Duodenal mucosa (tissue), 2 donors: ENCODE results near the gene RALY.

Experiments used
- H3K27ac ChIP-seq: one replicate; pipeline ENCODE4 v1.7.0; 2013; ENCODE audit warnings: low read depth, low read length
- H3K27me3 ChIP-seq, 2 donors: one replicate each; pipeline ENCODE4 v1.7.0; 2013; ENCODE audit warnings: low read length in 2 of 2, control low read depth in 1 of 2; ENCODE audit not compliant: insufficient read depth in 2 of 2, control insufficient read depth in 1 of 2
- H3K36me3 ChIP-seq, 2 donors: one replicate each; pipeline ENCODE4 v1.7.0; 2013; ENCODE audit warnings: low read length in 2 of 2, control low read depth in 1 of 2; ENCODE audit not compliant: insufficient read depth in 2 of 2, control insufficient read depth in 1 of 2
- H3K4me1 ChIP-seq, 2 donors: one replicate each; pipeline ENCODE4 v1.7.0; 2013; ENCODE audit warnings: low read length in 2 of 2, control low read depth in 1 of 2; ENCODE audit not compliant: insufficient read depth in 2 of 2, control insufficient read depth in 1 of 2
- H3K4me3 ChIP-seq, 2 donors: one replicate each; pipeline ENCODE4 v1.7.0; 2013; ENCODE audit warnings: low read length in 2 of 2, low read depth in 1 of 2
- H3K9ac ChIP-seq, 2 donors: one replicate each; pipeline ENCODE4 v1.7.0; 2013; ENCODE audit warnings: low read length in 2 of 2, low read depth in 1 of 2
- H3K9me3 ChIP-seq, 2 donors: one replicate each; pipeline ENCODE4 v1.7.0; 2013; ENCODE audit warnings: low read length in 2 of 2, control low read depth in 1 of 2; ENCODE audit not compliant: control insufficient read depth in 1 of 2

Gene RALY

DNA sequence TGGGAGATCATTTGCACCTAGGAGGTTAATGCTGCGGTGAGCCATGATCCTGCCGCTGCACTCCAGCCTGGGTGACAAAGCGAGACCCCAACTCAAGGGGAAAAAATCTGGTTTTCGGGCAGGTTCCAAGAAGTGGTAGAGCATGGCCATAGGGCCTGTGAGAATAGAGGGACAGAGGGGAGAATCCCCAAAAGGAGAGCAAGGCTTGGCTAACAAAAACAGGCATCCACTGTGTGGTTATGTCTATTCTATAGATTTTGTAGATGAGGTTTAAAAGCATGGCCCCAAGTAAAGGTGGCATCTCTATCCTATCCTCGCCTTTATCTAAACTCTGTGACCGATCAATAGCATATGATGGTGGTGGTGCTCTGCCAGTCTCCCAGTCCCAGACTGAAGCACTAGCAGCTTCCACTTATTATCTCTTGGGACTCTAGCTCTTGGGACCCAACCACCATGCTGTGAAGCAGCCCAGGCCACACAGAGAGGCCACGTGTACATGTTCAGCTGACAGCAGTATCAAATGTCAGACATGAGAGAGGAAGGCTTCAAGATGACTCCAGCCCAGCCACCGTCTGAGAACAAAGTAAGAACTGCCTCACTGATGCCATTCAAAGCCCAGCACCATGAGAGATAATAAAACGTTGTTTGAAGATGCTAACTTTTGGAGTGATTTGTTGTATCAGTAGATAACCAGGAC, 90.7 kb downstream of the RALY start:
- no peak overlapping the region for H3K4me3 ChIP-seq
- H3K4me1 ChIP-seq: peaks cover 8 to 14% of the 10 kb centered on the region in 2 donors
- H3K9ac ChIP-seq: no peak overlapping the region
- no peaks in the 10 kb centered on the region for H3K27me3 ChIP-seq
- peaks cover 39 to 77% of the 10 kb centered on the region in 2 donors for H3K36me3 ChIP-seq
- no peak overlapping the region for H3K27ac ChIP-seq
- H3K9me3 ChIP-seq: no peaks in the 10 kb centered on the region

DNA sequence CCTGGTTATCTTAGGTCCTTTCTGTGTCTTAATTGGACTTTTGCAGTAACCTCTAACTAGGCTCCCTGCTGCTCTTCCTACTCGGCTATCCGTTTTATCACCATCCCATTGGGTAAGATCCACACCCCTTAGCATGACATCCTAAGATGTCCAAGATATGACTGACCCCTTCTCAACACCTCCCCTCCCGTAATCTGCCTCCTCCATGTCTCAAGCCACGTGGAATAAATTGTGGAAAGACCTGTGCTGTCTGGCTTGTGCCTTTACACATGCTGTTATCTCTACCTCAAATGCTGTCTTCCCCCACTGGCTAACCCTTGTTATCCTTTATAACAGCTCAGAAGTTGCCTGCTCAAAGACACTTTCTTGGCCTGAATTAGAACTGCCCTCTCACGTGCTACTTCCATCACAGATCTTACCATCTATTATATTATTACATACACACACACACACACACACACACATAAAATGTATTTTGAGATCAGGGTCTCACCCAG, 91.9 kb downstream of the RALY start:
- H3K9ac ChIP-seq: no peak overlapping the region
- no peaks in the 10 kb centered on the region for H3K27me3 ChIP-seq
- H3K36me3 ChIP-seq: peaks cover 36 to 75% of the 10 kb centered on the region in 2 donors
- no peak overlapping the region for H3K4me3 ChIP-seq
- no peak overlapping the region for H3K27ac ChIP-seq
- H3K9me3 ChIP-seq: no peaks in the 10 kb centered on the region
- peaks cover 8 to 14% of the 10 kb centered on the region in 2 donors for H3K4me1 ChIP-seq

DNA sequence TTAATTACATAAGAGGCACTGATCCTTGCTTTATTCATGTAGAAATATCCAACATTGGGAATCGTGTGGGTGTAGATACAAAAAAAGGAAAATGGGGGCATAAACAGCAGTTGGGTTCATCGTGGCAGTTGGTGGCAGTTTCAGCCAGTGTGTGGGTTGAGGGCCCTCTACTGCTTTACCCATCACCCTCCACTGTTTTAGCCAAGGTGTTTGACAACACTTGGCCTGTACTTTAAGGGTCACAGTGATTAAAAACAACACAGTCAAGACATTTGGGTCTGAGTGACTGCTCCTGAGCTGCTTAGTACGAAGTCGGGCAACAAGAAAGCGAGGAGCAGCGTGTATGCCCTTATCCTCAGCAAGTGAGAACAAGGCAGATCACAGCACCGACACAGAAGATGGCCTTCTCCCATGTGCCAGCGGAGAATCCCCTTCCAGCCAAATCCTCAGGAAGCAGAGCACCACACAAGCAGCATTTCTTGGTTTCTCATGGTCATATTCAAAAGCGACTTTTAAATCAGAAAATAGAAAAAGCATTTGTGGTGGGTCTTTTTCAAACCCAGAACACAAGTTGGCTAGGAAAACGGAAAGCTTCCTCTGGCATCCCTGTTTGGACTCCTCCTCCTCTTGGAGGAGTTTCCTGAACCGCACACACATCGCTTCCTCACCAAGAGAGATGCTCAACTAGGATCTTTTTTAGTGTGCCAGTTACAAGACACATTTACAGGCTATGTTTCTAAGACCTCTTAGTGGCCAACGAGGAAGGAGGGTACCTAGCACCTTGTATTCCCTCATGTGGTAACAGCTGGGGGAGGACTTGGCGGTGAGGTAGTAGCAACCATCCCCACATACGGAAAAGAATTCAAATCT, 94.8 kb downstream of the RALY start:
- Histone ChIP-seq H3K36me3 (peaks cover 33 to 77% of the 10 kb centered on the region in 2 donors), H3K27me3 (no peaks in the 10 kb centered on the region), H3K4me1 (peaks cover 0 to 3% of the 10 kb centered on the region in 2 donors), H3K9ac (no peak overlapping the region), H3K4me3 (no peak overlapping the region), H3K9me3 (no peaks in the 10 kb centered on the region), H3K27ac (no peak overlapping the region)

DNA sequence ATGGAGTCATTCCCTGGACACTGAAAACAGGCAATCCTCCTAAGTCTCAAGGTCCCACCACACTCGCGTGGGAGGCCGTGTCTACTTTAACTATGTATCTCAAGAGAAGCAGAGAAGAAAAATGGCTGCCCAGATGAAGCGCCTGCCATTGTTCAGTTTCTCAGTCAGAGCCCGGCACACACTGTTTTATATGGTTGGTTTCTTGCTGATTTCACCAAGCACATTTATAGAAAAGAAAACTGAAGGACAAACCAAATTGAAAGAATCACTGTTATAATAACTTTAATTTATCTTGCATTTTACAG, 95.4 kb downstream of the RALY start:
- Histone ChIP-seq H3K27me3 (no peaks in the 10 kb centered on the region), H3K4me1 (no peaks in the 10 kb centered on the region), H3K9ac (no peak overlapping the region), H3K36me3 (peaks cover 37 to 79% of the 10 kb centered on the region in 2 donors), H3K27ac (no peak overlapping the region), H3K4me3 (no peak overlapping the region), H3K9me3 (no peaks in the 10 kb centered on the region)

DNA sequence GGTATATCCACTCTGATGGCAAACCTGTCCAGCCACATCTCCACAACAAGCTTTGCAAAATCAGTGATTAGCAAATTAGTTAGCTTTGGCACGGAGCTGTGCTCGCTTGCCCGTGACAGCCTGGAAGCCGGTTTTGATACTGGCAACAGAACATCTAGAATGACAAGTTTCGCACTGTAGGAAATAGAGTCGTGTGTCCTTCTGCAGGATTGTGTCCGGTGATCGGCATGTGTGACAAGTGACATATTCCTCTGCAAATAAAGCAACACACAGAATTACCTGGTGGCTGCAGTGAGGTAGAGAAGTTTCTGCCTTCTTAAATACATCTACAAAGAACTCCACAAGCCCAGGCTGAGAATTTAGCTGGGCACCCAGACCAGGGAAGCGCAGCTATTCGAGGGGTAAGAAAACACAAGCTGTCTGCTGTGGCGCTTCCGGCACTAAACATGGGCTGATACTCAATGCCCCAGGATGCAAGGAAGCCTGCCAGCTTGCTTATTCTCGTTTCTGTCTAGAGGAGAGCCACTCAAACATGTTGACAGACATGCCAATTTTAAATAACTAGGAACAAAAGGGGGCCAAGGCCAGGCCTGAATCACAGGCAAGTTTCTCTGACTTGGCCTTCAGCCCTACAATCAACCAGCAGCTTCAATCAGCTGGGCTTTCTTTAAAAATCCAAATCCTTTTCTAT, 96.1 kb downstream of the RALY start:
- Histone ChIP-seq H3K4me1 (no peaks in the 10 kb centered on the region), H3K27me3 (no peaks in the 10 kb centered on the region), H3K9ac (no peak overlapping the region), H3K27ac (no peak overlapping the region), H3K4me3 (no peak overlapping the region), H3K9me3 (no peaks in the 10 kb centered on the region), H3K36me3 (peaks cover 38 to 84% of the 10 kb centered on the region in 2 donors)

DNA sequence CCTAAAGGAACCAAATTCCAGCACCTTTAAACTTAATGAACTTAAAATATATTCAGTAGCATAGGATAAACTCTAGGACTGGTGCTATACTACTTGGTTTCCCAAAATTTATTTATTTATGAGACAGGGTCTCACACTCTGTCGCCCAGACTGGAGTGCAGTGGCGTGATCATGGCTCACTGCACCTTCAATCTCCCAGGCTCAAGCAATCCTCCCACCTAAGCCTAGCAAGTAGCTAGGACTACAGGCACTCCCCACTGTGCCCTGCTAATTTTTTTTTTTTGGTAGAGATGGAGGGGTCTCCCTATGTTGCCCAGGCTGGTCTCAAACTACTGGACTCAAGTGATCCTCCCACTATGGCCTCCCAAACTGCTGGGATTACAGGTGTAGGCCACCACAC, 96.9 kb downstream of the RALY start:
- peaks cover 38 to 85% of the 10 kb centered on the region in 2 donors for H3K36me3 ChIP-seq
- no peak overlapping the region for H3K4me3 ChIP-seq
- no peaks in the 10 kb centered on the region for H3K4me1 ChIP-seq
- no peaks in the 10 kb centered on the region for H3K27me3 ChIP-seq
- H3K27ac ChIP-seq: no peak overlapping the region
- H3K9ac ChIP-seq: no peak overlapping the region
- H3K9me3 ChIP-seq: no peaks in the 10 kb centered on the region

DNA sequence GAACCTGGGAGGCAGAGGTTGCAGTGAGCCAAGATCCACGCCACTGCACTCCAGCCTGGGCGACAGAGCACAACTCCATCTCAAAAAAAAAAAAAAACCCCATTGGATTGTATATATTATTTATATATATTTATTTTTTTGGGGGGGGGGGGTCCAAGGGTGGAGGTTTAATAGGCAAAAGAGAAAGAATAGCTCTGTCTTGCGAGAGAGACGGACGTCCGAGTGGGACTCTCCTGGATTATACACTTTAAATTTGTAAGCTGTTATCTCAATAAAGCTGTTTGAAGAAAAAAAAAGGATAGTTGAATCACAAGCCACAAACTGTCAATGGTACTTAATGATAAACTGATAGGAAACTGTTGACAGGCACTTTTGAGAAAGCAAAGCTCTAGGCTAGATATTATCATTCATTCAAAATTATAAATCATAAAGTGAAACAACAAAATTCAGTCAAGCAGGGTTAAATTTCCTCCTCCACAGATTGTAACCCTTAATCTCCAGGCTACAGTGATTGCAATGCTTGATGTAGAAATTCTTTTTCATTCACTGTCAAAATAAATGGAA, 98.0 kb downstream of the RALY start:
- Histone ChIP-seq H3K27me3 (no peaks in the 10 kb centered on the region), H3K36me3 (peaks cover 40 to 85% of the 10 kb centered on the region in 2 donors), H3K9ac (no peak overlapping the region), H3K27ac (no peak overlapping the region), H3K9me3 (no peaks in the 10 kb centered on the region), H3K4me3 (no peak overlapping the region), H3K4me1 (no peaks in the 10 kb centered on the region)

DNA sequence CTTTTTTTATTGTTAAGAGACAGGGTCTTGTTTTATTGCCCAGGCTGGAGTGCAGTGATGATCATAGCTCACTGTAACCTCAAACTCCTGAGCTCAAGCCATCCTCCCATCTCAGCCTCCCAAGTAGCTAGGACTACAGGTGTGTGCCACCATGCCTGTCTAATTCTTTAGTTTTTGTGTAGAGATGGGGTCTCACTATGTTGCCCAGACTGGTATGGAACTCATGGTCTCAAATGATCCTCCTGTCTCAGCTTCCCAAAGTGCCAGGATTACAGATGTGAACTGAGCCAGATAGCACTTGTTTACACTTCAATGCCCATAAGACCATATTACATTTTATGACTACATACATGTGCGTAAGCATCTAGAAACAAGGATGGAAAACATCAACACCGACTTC, 100.2 kb downstream of the RALY start:
- Histone ChIP-seq H3K9me3 (no peaks in the 10 kb centered on the region), H3K9ac (no peak overlapping the region), H3K4me1 (no peaks in the 10 kb centered on the region), H3K36me3 (peaks cover 39 to 80% of the 10 kb centered on the region in 2 donors), H3K4me3 (no peak overlapping the region), H3K27me3 (no peaks in the 10 kb centered on the region), H3K27ac (no peak overlapping the region)

DNA sequence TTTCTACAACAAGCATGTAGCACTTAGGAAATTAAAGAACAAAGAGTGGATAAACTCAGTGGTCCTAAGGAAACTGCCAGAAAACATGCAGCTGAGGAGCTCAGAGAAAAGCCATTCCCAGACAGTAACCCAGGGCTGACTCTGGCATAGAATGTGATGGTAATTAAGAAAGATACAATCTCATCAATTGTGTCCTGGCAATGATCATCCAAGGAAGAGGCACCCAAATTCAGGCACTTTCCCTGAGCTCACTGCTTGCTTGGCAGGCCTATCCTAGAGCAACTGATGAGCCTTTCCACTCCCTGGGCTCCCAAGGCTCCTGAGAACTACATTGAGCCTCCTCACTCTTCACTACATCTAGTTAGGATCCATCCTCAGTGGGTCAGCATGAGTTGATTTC, 102.1 kb downstream of the RALY start:
- H3K27me3 ChIP-seq: no peaks in the 10 kb centered on the region

More for the DNA sequence above, 102.1 kb downstream of the RALY start:
- Histone ChIP-seq H3K4me3 (no peak overlapping the region), H3K36me3 (peaks cover 39 to 84% of the 10 kb centered on the region in 2 donors), H3K27ac (no peak overlapping the region), H3K4me1 (no peaks in the 10 kb centered on the region), H3K9me3 (no peaks in the 10 kb centered on the region), H3K9ac (no peak overlapping the region)
